WERI-Rb-1 (cell line): ENCODE results near the gene C9.
"Not testable (repeated sequence)": the region's sequence is repeated elsewhere in the genome, so short reads cannot be mapped to it uniquely, and the experiment has no call there.

Source experiments
- DNase-seq: peaks from one replicate; pipeline ENCODE4 v3.0.0-alpha.2; 2020
- H3K27ac ChIP-seq: fragments of 250-450 bp; sonication (Bioruptor Pico); 2 replicates; pipeline ENCODE4 v1.5.1; 2020; ENCODE audit warnings: mild to moderate bottlenecking, moderate library complexity
- H3K27me3 ChIP-seq: fragments of 250-450 bp; sonication (Bioruptor Pico); 2 replicates; pipeline ENCODE4 v1.5.1; 2021; ENCODE audit warnings: mild to moderate bottlenecking, low read depth, moderate library complexity; ENCODE audit not compliant: insufficient read depth, severe bottlenecking
- H3K36me3 ChIP-seq: fragments of 250-450 bp; sonication (Bioruptor Pico); 2 replicates; pipeline ENCODE4 v1.5.1; 2020; ENCODE audit warnings: mild to moderate bottlenecking, moderate library complexity
- H3K4me3 ChIP-seq: 2 replicates; pipeline ENCODE4 v1.5.1; 2011; ENCODE audit warnings: low read depth, mild to moderate bottlenecking, control low read depth, low read length
- H3K9me3 ChIP-seq: fragments of 250-450 bp; sonication (Bioruptor Pico); 2 replicates; pipeline ENCODE4 v1.5.1; 2021; ENCODE audit warnings: mild to moderate bottlenecking, moderate library complexity; ENCODE audit not compliant: severe bottlenecking
- TF ChIP-seq, protein P1 (sequence below): IDR thresholded peaks from 2 replicates; pipeline ENCODE4 v1.5.1; 2011; ENCODE audit warnings: low read depth, mild to moderate bottlenecking, control low read depth, inconsistent platforms, low read length

The C9 gene

DNA sequence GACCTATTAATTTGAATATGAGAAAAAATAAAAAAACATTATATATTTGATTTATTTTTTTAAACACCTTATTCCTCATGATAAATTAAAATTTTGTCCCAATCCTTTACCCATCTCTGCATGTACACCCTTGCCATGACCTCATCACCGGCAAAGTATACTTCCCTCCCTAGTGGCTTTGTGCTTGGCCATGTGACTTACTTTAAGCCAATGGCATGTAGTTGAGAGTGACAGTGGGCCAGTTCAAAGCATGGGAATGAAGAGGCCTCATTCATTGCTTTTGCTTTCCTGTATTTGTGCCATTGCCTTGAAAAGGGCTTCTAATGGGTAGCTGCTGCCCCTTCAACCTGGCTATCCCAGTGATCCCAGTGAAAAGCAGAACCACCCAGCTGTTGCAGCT, 31.2 kb downstream of the C9 start:
- H3K4me3 ChIP-seq: no peak overlapping the region
- no peak overlapping the region for H3K27ac ChIP-seq
- no peaks in the 10 kb centered on the region for H3K27me3 ChIP-seq
- TF ChIP-seq, protein P1, sequence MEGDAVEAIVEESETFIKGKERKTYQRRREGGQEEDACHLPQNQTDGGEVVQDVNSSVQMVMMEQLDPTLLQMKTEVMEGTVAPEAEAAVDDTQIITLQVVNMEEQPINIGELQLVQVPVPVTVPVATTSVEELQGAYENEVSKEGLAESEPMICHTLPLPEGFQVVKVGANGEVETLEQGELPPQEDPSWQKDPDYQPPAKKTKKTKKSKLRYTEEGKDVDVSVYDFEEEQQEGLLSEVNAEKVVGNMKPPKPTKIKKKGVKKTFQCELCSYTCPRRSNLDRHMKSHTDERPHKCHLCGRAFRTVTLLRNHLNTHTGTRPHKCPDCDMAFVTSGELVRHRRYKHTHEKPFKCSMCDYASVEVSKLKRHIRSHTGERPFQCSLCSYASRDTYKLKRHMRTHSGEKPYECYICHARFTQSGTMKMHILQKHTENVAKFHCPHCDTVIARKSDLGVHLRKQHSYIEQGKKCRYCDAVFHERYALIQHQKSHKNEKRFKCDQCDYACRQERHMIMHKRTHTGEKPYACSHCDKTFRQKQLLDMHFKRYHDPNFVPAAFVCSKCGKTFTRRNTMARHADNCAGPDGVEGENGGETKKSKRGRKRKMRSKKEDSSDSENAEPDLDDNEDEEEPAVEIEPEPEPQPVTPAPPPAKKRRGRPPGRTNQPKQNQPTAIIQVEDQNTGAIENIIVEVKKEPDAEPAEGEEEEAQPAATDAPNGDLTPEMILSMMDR: no peak
- H3K9me3 ChIP-seq: no peaks in the 10 kb centered on the region
- DNase-seq: no peak
- no peaks in the 10 kb centered on the region for H3K36me3 ChIP-seq

DNA sequence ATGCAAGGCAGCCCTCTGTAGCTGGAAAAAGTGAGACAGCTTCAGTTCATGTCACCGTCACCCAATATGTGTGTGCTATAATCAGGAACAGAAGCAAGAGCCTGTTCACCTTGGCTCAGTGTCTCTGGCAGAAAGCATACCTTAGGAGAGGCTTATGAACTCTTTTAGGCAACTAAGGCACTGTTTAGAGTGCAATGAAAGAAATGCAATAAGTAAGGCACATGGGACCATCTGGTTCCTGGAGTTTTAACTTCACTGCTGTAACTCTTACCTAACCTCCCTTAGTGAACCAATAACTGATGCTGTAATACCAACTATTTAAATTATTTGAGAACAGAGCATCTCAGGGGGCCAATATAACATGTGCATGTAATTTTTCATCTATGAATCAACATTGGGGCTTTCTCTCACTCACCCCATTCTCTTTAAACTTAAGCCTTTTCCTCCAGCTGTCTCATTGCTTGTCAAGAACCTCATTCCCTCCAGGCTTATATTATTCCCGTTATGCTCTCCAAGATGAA, 32.4 kb downstream of the C9 start:
- Histone ChIP-seq H3K4me3 (no peak overlapping the region), H3K27ac (no peak overlapping the region), H3K27me3 (no peaks in the 10 kb centered on the region), H3K36me3 (no peaks in the 10 kb centered on the region), H3K9me3 (no peaks in the 10 kb centered on the region)
- DNase-seq: no peak
- TF ChIP-seq, protein P1: no peak

DNA sequence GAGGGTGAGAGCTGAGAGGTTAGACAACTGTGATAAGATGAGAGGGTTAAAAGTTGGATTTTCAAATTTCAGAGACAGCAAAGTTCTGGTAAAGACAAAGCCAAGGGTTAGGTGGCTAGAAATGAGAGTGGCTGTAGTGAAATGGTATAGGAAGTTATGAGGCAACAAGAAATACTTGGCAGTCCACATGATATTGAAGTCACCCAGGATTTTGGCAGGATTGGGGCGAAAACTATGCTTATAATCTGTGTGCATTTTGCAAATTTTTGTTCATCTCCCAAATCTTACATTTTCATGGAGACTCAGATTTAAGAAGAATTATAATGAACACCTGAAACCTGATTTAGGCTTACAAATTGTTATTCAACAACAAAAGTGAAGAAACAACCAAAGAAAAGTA, 35.6 kb downstream of the C9 start:
- no peak for DNase-seq
- no peak overlapping the region for H3K27ac ChIP-seq
- no peaks in the 10 kb centered on the region for H3K27me3 ChIP-seq
- H3K9me3 ChIP-seq: no peaks in the 10 kb centered on the region
- no peak overlapping the region for H3K4me3 ChIP-seq
- no peaks in the 10 kb centered on the region for H3K36me3 ChIP-seq
- TF ChIP-seq, protein P1: no peak

DNA sequence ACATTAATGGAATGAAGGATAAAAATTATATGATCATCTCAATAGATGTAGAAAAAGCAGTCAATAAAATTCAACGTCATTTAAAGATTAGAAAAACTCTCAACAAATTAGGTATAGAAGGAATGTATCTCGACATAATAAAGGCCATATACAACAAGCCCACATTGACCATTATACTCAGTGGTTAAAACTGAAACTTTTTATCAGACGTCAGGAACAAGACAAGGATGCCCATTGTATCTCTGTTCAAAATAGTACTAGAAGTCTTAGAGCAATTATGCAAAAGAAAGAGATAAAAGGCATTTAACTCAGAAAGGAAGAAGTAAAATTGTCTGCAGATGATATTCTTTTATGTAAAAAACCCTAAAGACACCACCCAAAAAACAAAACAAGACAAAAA, 40.8 kb downstream of the C9 start:
- no peaks in the 10 kb centered on the region for H3K36me3 ChIP-seq
- H3K4me3 ChIP-seq: no peak overlapping the region
- no peaks in the 10 kb centered on the region for H3K9me3 ChIP-seq
- no peaks in the 10 kb centered on the region for H3K27me3 ChIP-seq
- DNase-seq: no peak
- TF ChIP-seq, protein P1: no peak
- no peak overlapping the region for H3K27ac ChIP-seq

DNA sequence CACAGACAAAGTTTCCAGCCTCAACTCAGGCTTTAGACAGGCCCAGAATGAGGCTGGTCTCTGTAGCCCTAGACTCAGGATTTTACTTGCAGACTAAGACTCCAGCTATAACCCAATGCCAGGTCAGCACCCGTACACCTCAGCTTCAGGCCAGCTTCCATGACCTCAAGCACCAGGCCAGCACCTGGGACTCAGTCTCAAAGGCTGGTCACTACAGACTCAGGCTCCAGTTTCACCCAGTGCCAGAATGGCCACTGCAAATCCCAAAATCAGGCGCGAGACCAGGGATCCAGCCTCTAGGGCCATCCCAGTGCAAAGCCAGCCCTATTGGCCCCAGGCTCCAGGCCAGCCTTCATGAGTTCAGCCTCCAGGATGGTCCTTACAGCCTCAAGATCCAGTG, 44.9 kb downstream of the C9 start:
- Histone ChIP-seq H3K27me3 (no peaks in the 10 kb centered on the region), H3K9me3 (peaks cover 3% of the 10 kb centered on the region), H3K27ac (no peak overlapping the region), H3K36me3 (no peaks in the 10 kb centered on the region), H3K4me3 (no peak overlapping the region)
- DNase-seq: no peak
- TF ChIP-seq, protein P1: no peak

DNA sequence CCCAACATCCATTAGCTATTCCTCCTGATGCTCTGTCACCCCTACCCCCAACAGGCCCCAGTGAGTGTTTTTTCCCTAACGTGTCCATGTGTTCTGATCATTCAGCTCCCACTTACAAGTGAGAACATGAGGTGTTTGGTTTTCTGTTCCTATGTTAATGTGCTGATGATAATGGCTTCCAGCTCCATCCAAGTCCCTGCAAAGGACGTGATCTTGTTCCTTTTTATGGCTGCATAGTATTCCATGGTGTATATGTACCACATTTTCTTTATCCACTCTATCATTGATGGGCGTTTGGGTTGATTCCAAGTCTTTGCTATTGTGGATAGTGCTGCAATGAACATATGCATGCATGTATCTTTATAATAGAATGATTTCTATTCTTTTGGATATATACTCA, 47.8 kb downstream of the C9 start:
- not testable (repeated sequence) for H3K27me3 ChIP-seq, H3K9me3 ChIP-seq, DNase-seq, H3K27ac ChIP-seq, H3K36me3 ChIP-seq, H3K4me3 ChIP-seq
